IPS DF 19.7 (cell line): ENCODE results near the gene HLF.
A peak's percentile ranks its signal among the peaks of the same experiment; 100 is the strongest.

Experiments
- DNase-seq: peaks from one replicate; pipeline ENCODE4 v3.0.0-alpha.2; 2013; ENCODE audit warnings: low read depth, low spot score

HLF gene

DNA sequence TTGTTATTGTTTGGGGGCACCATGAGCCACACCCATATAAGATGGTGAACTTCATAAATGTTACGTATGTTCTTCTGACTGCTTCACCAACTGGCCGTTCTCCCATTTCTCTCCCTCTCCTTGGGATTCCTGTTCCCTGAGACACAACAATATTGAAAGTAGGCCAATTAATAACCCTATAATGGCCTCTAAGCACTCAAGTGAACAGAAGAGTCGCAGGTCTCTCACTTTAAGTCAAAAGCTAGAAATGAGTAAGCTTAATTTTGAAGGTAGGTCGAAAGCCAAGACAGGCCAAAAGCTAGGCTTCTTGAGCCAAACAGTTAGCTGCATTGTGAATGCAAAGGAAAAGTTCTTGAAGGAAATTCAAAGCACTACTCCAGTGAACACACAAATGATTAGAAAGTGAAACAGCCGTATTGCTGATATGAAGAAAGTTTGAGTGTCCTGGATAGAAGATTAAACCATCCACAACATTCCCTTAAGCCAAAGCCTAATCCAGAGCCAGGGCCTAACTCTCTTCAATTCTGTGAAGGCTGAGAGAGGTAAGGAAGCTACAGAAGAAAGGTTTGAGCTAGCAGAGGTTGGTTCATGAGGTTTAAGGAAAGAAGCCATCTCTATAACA is 25.8 kb downstream of the HLF start:
- DNase-seq = no peak

- no peak for DNase-seq
These were observed 26.4 kb downstream of the HLF start for GRCh38 chr17:55291114-55291507.

GRCh38 chr17:55292094-55292493 is 27.3 kb downstream of the HLF start:
- no peak for DNase-seq

DNA sequence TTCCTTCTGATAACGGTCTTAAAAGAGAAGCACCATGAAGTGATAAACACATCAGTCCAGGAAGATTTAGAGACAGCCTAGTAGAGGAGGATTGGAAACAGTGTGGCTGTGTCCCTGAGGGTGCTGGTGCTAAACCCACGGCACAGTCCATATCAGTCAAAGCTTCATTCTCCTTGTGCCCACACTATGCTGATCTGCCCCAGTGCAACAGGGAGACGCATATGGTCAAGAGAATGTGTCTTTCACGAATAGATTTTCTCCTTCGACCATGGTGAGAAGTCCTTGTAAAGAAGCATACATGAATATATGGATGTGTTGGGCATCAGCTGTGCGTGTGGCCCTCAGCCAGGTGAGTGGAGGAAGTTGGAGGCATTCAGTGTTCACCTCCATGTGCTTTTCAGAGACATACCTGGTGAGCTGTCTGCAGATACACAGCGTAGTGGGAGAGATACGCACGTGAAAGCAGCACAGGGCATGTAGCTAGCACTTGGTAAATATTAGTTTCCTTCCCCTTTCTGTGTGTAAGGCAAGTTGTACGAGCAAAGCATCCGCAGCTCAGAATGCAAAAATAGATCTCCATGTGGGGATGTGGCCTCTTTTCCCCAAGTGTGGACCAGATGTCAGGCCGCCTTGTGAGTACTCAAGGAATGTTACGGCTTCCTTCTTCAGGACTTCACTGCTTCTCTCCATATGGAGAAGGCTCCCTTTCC is 29.4 kb downstream of the HLF start:
- no peak for DNase-seq

- DNase-seq = no peak
These were observed 30.8 kb downstream of the HLF start for GRCh38 chr17:55295411-55296170.

GRCh38 chr17:55296171-55296695 is 31.5 kb downstream of the HLF start:
- peak; percentile 30 for DNase-seq

GRCh38 chr17:55296699-55297098 is 31.9 kb downstream of the HLF start:
- DNase-seq = no peak

DNA sequence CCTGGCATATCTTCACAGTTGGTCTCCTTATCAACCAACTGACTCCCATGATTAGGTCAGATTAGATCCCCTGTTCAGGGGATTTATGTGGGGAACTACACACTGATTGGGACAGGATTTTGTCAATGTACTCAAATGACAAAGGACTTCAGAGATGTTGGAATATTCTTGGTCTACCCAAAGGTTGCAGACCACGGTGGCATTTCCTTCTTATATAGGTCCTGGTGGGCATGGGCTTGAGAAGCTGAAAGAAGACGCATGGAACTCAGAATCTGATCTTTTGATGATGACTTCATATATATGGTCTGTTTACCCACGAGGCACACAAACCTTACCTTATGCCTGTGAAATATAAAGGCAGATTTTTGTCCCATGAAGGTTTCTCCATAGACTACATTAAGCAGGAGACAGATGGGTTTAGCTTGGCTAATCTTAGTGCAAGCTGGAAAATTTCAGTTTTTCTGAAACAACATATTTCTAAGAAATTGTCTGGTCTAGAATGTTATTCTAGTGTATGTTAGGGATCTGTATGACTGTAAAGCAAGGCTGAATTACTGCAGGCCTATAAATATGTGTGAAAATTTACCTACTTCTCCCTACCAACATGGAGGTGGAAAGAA is 33.5 kb downstream of the HLF start:
- no peak for DNase-seq

- no peak for DNase-seq
These were observed 34.5 kb downstream of the HLF start for GRCh38 chr17:55299162-55299838.

GRCh38 chr17:55299890-55300289 is 35.1 kb downstream of the HLF start:
- DNase-seq = no peak

DNA sequence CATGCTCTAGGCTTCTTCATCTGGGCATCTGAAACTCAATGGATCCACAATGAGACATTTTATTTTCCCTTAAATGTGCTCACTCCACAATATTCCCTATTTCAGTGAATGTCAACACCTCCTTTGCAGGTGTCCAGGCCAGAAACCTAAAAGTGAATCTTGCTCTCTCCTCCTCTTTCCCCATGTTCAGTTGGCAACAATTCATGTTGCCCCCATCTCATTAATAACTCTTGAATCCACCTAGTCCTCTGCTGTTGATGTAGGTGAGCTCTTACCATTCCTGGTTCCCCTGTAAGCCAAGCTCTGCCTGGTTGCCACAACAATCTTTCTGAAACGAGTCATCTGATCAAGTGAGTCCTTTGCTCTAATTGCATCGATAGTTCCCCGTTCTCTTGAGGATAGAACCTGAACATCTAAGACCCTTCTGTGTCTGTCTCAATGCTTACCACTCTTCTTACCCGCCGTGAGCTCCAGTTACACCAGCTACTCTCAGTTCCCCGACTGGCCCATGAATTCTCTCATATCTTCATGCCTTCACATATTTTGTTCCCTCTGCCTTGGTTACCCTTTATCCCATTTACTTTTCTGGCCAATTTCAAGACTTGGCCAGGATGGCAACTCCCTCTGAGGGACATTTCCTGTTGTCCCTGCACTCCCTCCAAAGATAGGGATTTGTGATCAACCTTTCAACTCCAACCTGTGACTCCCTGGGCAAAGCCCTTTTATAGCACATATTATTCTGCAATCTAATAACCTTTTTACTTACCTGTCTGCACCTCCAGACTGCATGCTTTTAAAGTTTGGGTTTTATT is 35.9 kb downstream of the HLF start:
- no peak for DNase-seq

- no peak for DNase-seq
These were observed 37.0 kb downstream of the HLF start for GRCh38 chr17:55301521-55302406.

DNA sequence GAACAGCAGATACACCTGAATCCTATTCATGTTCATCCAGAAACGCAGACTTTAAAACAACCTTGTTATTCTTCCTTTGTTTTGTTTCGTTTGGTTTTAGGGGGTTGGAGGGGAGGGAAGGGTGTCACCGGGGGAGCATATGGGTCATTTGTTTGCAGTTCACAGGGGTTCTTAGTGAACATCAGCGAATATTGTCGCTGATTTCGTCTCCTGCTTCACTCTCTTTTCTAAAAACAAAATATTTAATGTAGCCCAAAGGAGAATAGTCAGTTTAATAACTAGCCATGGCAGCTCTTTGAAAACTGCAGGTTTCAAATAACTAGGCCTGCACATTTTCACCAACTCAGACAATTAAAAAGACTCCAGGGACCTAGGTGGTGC is 37.6 kb downstream of the HLF start:
- no peak for DNase-seq

- no peak for DNase-seq
These were observed 38.3 kb downstream of the HLF start for GRCh38 chr17:55303008-55303493.

- no peak for DNase-seq
These were observed 39.0 kb downstream of the HLF start for GRCh38 chr17:55303701-55304145.

DNA sequence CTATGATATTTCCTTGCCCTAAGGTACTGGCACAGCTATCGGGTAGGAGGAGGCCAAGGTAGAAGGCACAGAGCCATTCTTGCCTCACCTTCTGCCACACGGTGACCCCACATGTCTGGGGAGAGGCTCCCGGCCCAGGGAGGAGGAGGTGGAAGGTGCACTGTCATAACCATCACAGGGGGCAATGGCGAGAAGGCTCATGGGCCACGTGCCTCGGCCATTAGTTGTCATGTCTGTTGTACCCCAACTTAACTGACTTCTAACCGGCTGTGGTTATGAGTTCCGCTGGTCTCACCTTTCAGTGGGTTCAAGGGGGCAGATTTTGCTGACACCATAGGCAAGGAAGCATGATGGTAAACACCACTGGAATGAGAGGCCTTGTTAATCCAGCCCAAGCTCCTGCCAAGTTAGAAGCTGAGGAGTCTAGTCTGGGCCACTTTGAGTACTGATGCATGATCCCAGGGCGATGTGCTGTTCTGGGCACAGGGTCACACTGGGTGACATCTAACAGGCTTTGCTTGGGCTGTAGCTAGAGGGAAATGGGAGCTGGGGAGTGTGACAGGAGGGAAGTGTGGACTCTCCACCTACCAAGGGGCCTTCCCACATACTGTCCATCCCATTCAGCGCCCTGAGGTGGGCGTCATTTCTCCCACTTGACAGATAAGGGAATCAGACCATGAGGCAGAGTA is 39.6 kb downstream of the HLF start:
- DNase-seq = no peak

- no peak for DNase-seq
These were observed 40.7 kb downstream of the HLF start for GRCh38 chr17:55305321-55306087.

GRCh38 chr17:55307879-55308278 is 43.1 kb downstream of the HLF start:
- no peak for DNase-seq
